Astrocyte of the cerebellum (primary cell): ENCODE results near the gene NRP1.

Experiments
- DNase-seq: peaks from one replicate; pipeline ENCODE4 v3.0.0-alpha.2; 2011; ENCODE audit warnings: low read depth
- H3K4me3 ChIP-seq: 2 replicates; pipeline ENCODE4 v1.5.1; 2011; ENCODE audit warnings: mild to moderate bottlenecking, low read depth, low read length, moderate library complexity
- CTCF ChIP-seq: IDR thresholded peaks from 2 replicates; pipeline ENCODE4 v1.5.1; 2012; ENCODE audit warnings: low read length, low read depth, moderate library complexity, mild to moderate bottlenecking; ENCODE audit errors: missing control alignments
- in situ Hi-C: cut with HindIII; loops from 2 replicates; pipeline ENCODE4 v1.10.0; 2017; ENCODE audit warnings: low sequenced_read_pairs

Gene NRP1

GRCh38 chr10:33176688-33177087, 157.8 kb downstream of the NRP1 start:
- H3K4me3 ChIP-seq, result no peak overlapping the region
- in situ Hi-C loops, result no loop called here
- DNase-seq, result no peak
- TF ChIP-seq CTCF, result no peak

- in situ Hi-C loops, result no loop called here
- H3K4me3 ChIP-seq, result no peak overlapping the region
- no peak for DNase-seq
- TF ChIP-seq CTCF, result no peak
Observed at GRCh38 chr10:33174674-33175434, 159.6 kb downstream of the NRP1 start.

GRCh38 chr10:33165911-33166310, 168.6 kb downstream of the NRP1 start:
- no peak for DNase-seq
- H3K4me3 ChIP-seq, result no peak overlapping the region
- in situ Hi-C loops, result no loop called here
- TF ChIP-seq CTCF, result no peak

GRCh38 chr10:33164060-33164709, 170.3 kb downstream of the NRP1 start:
- H3K4me3 ChIP-seq, result no peak overlapping the region
- no peak for TF ChIP-seq CTCF
- DNase-seq, result no peak
- in situ Hi-C loops, result no loop called here

GRCh38 chr10:33162248-33162575, 172.3 kb downstream of the NRP1 start:
- H3K4me3 ChIP-seq, result no peak overlapping the region
- in situ Hi-C loops, result no loop called here
- TF ChIP-seq CTCF, result no peak
- no peak for DNase-seq

GRCh38 chr10:33161550-33162247, 172.8 kb downstream of the NRP1 start:
- no peak for DNase-seq
- H3K4me3 ChIP-seq, result no peak overlapping the region
- in situ Hi-C loops, result no loop called here
- TF ChIP-seq CTCF, result no peak
